HUES48 (cell line): ENCODE measurements around the gene ADGRF1.

Experiments
- H3K27ac ChIP-seq: one replicate; pipeline ENCODE4 v1.7.0; 2013; ENCODE audit warnings: low read depth, low read length, inconsistent platforms
- H3K27me3 ChIP-seq: 2 replicates; pipeline ENCODE4 v1.6.1; 2013; ENCODE audit warnings: mild to moderate bottlenecking, low read length; ENCODE audit not compliant: control insufficient read depth, insufficient read depth
- H3K36me3 ChIP-seq: 2 replicates; pipeline ENCODE4 v1.6.1; 2013; ENCODE audit warnings: low read length; ENCODE audit not compliant: control insufficient read depth, insufficient read depth
- H3K4me1 ChIP-seq: 2 replicates; pipeline ENCODE4 v1.6.1; 2013; ENCODE audit warnings: mild to moderate bottlenecking, low read length; ENCODE audit not compliant: control insufficient read depth, insufficient read depth
- H3K4me3 ChIP-seq: 2 replicates; pipeline ENCODE4 v1.5.1; 2013; ENCODE audit warnings: mild to moderate bottlenecking, low read depth, low read length
- H3K9ac ChIP-seq: 2 replicates; pipeline ENCODE4 v1.6.1; 2013; ENCODE audit warnings: mild to moderate bottlenecking, low read depth, low read length, moderate library complexity
- H3K9me3 ChIP-seq: 2 replicates; pipeline ENCODE4 v1.6.1; 2013; ENCODE audit warnings: low read length; ENCODE audit not compliant: control insufficient read depth, insufficient read depth

ADGRF1 gene

GRCh38 chr6:47019941-47020340 is 22.2 kb downstream of the ADGRF1 start:
- H3K4me3 ChIP-seq: no peak overlapping the region
- H3K9ac ChIP-seq: no peak overlapping the region
- no peaks in the 10 kb centered on the region for H3K9me3 ChIP-seq
- H3K36me3 ChIP-seq: no peaks in the 10 kb centered on the region
- H3K27me3 ChIP-seq: no peaks in the 10 kb centered on the region
- H3K27ac ChIP-seq: no peak overlapping the region
- H3K4me1 ChIP-seq: peaks cover 3% of the 10 kb centered on the region; the same call in 1 of the 2 replicates

- no peak overlapping the region for H3K9ac ChIP-seq
- no peaks in the 10 kb centered on the region for H3K27me3 ChIP-seq
- peaks cover 3% of the 10 kb centered on the region; the same call in 1 of the 2 replicates for H3K4me1 ChIP-seq
- H3K9me3 ChIP-seq: no peaks in the 10 kb centered on the region
- H3K36me3 ChIP-seq: no peaks in the 10 kb centered on the region
- H3K27ac ChIP-seq: no peak overlapping the region
- no peak overlapping the region for H3K4me3 ChIP-seq
These were observed 25.2 kb downstream of the ADGRF1 start for GRCh38 chr6:47016909-47017308.

DNA sequence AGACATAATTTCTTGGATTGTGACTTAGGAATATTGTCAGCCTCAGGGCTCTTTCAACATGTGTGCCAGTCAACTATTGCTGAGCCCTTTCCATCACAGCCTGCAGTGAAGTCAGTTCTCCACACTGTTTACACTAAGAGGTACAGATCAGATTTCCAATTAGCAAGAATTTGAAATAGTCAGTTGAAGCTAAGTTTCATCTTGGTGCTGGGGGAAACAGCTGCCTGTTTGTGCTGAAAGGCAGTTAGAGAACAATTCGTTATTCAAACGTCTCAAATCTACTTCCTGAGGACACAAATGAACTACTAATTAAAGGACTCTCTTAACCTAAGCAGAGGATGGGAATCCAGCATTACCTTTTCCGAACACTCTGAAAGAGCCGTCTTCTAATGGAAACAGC is 25.9 kb downstream of the ADGRF1 start:
- H3K4me3 ChIP-seq: no peak overlapping the region
- peaks cover 3% of the 10 kb centered on the region; the same call in 1 of the 2 replicates for H3K4me1 ChIP-seq
- H3K9me3 ChIP-seq: no peaks in the 10 kb centered on the region
- H3K9ac ChIP-seq: no peak overlapping the region
- H3K27me3 ChIP-seq: no peaks in the 10 kb centered on the region
- no peaks in the 10 kb centered on the region for H3K36me3 ChIP-seq
- H3K27ac ChIP-seq: no peak overlapping the region

- peaks cover 3% of the 10 kb centered on the region; the same call in 1 of the 2 replicates for H3K4me1 ChIP-seq
- H3K9ac ChIP-seq: no peak overlapping the region
- no peaks in the 10 kb centered on the region for H3K27me3 ChIP-seq
- H3K27ac ChIP-seq: no peak overlapping the region
- no peaks in the 10 kb centered on the region for H3K9me3 ChIP-seq
- H3K36me3 ChIP-seq: no peaks in the 10 kb centered on the region
- no peak overlapping the region for H3K4me3 ChIP-seq
These were observed 27.7 kb downstream of the ADGRF1 start for GRCh38 chr6:47014401-47014800.

GRCh38 chr6:47009583-47009982 is 32.5 kb downstream of the ADGRF1 start:
- no peaks in the 10 kb centered on the region for H3K4me1 ChIP-seq
- no peaks in the 10 kb centered on the region for H3K9me3 ChIP-seq
- H3K36me3 ChIP-seq: no peaks in the 10 kb centered on the region
- no peak overlapping the region for H3K9ac ChIP-seq
- H3K4me3 ChIP-seq: no peak overlapping the region
- no peaks in the 10 kb centered on the region for H3K27me3 ChIP-seq
- H3K27ac ChIP-seq: no peak overlapping the region

GRCh38 chr6:47008397-47008763 is 33.8 kb downstream of the ADGRF1 start:
- Histone ChIP-seq H3K9me3 (no peaks in the 10 kb centered on the region), H3K4me3 (no peak overlapping the region), H3K9ac (no peak overlapping the region), H3K4me1 (no peaks in the 10 kb centered on the region), H3K36me3 (no peaks in the 10 kb centered on the region), H3K27me3 (no peaks in the 10 kb centered on the region), H3K27ac (no peak overlapping the region)

- no peak overlapping the region for H3K9ac ChIP-seq
- no peaks in the 10 kb centered on the region for H3K4me1 ChIP-seq
- H3K4me3 ChIP-seq: no peak overlapping the region
- H3K27me3 ChIP-seq: no peaks in the 10 kb centered on the region
- H3K36me3 ChIP-seq: no peaks in the 10 kb centered on the region
- no peak overlapping the region for H3K27ac ChIP-seq
- H3K9me3 ChIP-seq: no peaks in the 10 kb centered on the region
These were observed 34.3 kb downstream of the ADGRF1 start for GRCh38 chr6:47007657-47008396.

GRCh38 chr6:47005486-47005885 is 36.6 kb downstream of the ADGRF1 start:
- Histone ChIP-seq H3K27me3 (no peaks in the 10 kb centered on the region), H3K4me1 (no peaks in the 10 kb centered on the region), H3K9me3 (no peaks in the 10 kb centered on the region), H3K9ac (no peak overlapping the region), H3K4me3 (no peak overlapping the region), H3K36me3 (no peaks in the 10 kb centered on the region), H3K27ac (no peak overlapping the region)

- Histone ChIP-seq H3K36me3 (no peaks in the 10 kb centered on the region), H3K4me3 (no peak overlapping the region), H3K9ac (no peak overlapping the region), H3K27me3 (no peaks in the 10 kb centered on the region), H3K9me3 (no peaks in the 10 kb centered on the region), H3K4me1 (no peaks in the 10 kb centered on the region), H3K27ac (no peak overlapping the region)
These were observed 37.7 kb downstream of the ADGRF1 start for GRCh38 chr6:47004463-47004862.

DNA sequence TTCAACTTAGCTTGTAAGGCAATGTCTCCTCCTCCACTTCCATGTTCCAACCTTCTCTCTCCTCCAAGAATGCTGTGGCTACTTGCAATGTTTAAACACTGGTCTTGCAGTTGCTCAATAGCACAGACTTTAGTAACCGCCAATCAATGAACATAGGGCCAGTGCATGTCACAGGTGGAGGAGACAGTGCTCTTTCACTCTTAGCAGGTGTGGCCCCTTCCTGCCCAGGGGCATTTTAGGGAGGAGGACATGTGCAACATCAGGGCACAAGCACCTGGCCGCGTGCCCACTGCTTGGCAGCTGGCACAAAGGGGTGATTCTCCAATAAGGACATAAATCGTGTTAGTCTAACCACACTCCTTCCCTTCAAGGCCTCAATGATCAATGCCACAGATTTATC is 41.3 kb downstream of the ADGRF1 start:
- Histone ChIP-seq H3K9me3 (no peaks in the 10 kb centered on the region), H3K27ac (no peak overlapping the region), H3K9ac (no peak overlapping the region)

GRCh38 chr6:46998436-46999017 is 43.6 kb downstream of the ADGRF1 start:
- Histone ChIP-seq H3K9me3 (no peaks in the 10 kb centered on the region), H3K4me1 (no peaks in the 10 kb centered on the region), H3K36me3 (no peaks in the 10 kb centered on the region), H3K4me3 (no peak overlapping the region), H3K9ac (no peak overlapping the region), H3K27ac (no peak overlapping the region), H3K27me3 (no peaks in the 10 kb centered on the region)

More for the DNA sequence above, 41.3 kb downstream of the ADGRF1 start:
- no peak overlapping the region for H3K4me3 ChIP-seq
- H3K36me3 ChIP-seq: no peaks in the 10 kb centered on the region
- H3K4me1 ChIP-seq: no peaks in the 10 kb centered on the region
- H3K27me3 ChIP-seq: no peaks in the 10 kb centered on the region
